Measurements from ENCODE around the gene KCNK7. TPM values are rescaled to one million over a fixed set of nuclear protein-coding genes. Genes with fewer than 3 reads are reported as not detected.

KCNK7 gene, protein sequence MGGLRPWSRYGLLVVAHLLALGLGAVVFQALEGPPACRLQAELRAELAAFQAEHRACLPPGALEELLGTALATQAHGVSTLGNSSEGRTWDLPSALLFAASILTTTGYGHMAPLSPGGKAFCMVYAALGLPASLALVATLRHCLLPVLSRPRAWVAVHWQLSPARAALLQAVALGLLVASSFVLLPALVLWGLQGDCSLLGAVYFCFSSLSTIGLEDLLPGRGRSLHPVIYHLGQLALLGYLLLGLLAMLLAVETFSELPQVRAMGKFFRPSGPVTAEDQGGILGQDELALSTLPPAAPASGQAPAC
- under 1 TPM; 0.34 to 0.46 TPM for total RNA-seq

- ChIA-PET CTCF (interaction anchor here (1.1 to 4.2 kb wide), 3 partner anchors 10 to 87 kb away, joined by 3 to 23 read pairs (median 3); partner anchors contain the start of gene FAM89B), POLR2A (interaction anchor here (0.6 to 1.8 kb wide), 2 partner anchors 9 to 482 kb away, joined by 3 to 6 read pairs; no protein-coding TSS in a partner anchor)
These were observed at the start of gene KCNK7 for GRCh38 chr11:65595543-65596281. TSS of gene KCNK7 (minus strand) at chr11:65595800. CDS start at chr11:65595772, 28 bp downstream.

- POLR2A ChIA-PET, result interaction anchor here (1.1 kb wide), 1 partner anchor 12 kb away, joined by 3 read pairs; no protein-coding TSS in a partner anchor
- CTCF ChIA-PET, result interaction anchor here (1.1 kb wide), 1 partner anchor 12 kb away, joined by 3 read pairs; no protein-coding TSS in a partner anchor
These were observed 49.2 kb upstream of the KCNK7 start for GRCh38 chr11:65644837-65645236.

- ChIA-PET POLR2A (interaction anchor here (1.1 kb wide), 1 partner anchor 11 kb away, joined by 3 read pairs; no protein-coding TSS in a partner anchor), CTCF (no interaction called here)
These were observed 48.4 kb upstream of the KCNK7 start for GRCh38 chr11:65643971-65644370.

GRCh38 chr11:65642014-65642671 lies 46.5 kb upstream of the KCNK7 start:
- CTCF ChIA-PET, result interaction anchor here (1.3 kb wide), 1 partner anchor 24 kb away, joined by 4 read pairs; no protein-coding TSS in a partner anchor
- POLR2A ChIA-PET, result interaction anchor here (3.7 to 6.3 kb wide), 2 partner anchors 10 to 21 kb away, joined by 17 to 39 read pairs; partner anchors contain the start of gene RELA

GRCh38 chr11:65641297-65642013 lies 45.9 kb upstream of the KCNK7 start:
- POLR2A ChIA-PET, result interaction anchor here (3.7 to 6.3 kb wide), 2 partner anchors 10 to 22 kb away, joined by 17 to 39 read pairs; partner anchors contain the start of gene RELA

GRCh38 chr11:65640483-65641296 lies 45.1 kb upstream of the KCNK7 start:
- ChIA-PET CTCF (interaction anchor here (0.6 to 1.4 kb wide), 4 partner anchors 9 to 71 kb away, joined by 3 to 5 read pairs (median 4); partner anchors contain the start of gene KAT5), POLR2A (interaction anchor here (0.5 to 6.3 kb wide), 4 partner anchors 11 to 239 kb away, joined by 4 to 39 read pairs (median 10); partner anchors contain the start of genes CTSW and RELA)

More at GRCh38 chr11:65641297-65642013, 45.9 kb upstream of the KCNK7 start:
- CTCF ChIA-PET, result interaction anchor here (1.3 to 1.4 kb wide), 3 partner anchors 8 to 70 kb away, joined by 4 to 5 read pairs (median 4); partner anchors contain the start of gene KAT5

DNA sequence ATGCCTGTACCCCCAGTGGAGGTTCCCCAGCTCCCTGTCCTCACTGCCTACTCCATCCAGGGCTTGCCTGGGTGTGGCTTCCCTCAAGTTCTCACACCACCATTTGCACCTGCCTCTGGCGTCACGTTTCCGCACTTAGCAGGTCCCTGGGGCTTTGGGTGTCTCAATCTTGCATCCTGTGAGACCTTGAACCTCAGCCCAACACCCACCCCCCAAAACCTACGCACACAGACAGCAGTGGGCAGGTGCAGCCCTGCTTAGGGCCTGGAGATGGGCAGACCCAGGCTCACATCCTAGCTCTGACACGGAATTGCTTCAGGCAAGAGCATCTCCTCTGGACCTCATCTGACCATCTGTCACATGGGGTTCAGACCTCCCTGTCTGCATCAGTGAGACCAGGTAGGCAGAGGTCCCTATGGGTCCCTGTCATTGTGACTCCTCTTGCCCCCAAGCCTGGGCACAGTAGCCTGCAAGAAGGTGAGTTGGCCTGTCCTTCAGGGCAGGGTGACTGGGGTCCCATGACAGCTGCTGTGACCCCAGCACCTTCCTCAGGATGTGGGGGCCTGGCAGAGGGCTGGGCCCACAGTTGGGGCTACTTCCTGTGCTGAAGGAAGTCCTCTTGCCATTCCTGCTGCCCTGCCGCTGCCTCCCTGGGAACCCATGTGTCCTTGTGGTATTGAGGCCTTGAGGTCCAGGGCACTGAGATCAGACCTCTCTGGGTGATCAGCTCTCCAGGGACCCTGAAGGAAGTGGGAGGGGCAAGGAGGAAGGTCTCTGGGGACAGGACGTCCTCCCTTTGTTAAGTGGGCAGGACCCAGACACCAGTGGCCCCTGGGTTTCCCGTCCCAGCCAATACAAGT lies 44.3 kb upstream of the KCNK7 start:
- POLR2A ChIA-PET, result interaction anchor here (0.5 to 6.3 kb wide), 4 partner anchors 12 to 240 kb away, joined by 4 to 39 read pairs (median 10); partner anchors contain the start of genes CTSW and RELA
- CTCF ChIA-PET, result interaction anchor here (0.6 to 1.9 kb wide), 8 partner anchors 8 to 220 kb away, joined by 3 to 5 read pairs (median 4); partner anchors contain the start of genes KAT5 and MUS81

DNA sequence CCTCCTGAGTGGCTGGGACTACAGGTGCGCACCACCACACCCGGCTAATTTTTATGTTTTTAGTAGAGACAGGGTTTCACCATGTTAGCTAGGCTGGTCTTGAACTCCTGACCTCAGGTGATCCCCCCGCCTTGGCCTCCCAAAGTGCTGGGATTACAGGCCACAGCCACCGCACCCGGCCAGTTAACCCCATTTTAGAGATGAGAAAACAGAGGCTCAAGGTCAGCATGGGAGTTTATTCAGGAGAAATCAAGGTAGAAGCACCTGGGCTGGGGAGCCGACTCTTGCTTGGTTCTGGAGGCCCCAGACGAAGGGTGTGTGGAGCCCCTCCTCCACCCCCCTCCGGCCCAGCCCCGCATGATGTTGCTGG lies 43.6 kb upstream of the KCNK7 start:
- ChIA-PET CTCF (interaction anchor here (0.7 to 2.0 kb wide), 9 partner anchors 12 to 221 kb away, joined by 3 to 6 read pairs (median 4); partner anchors contain the start of genes MAP3K11, MUS81 and PCNX3), POLR2A (interaction anchor here (1.3 to 6.3 kb wide), 3 partner anchors 13 to 24 kb away, joined by 3 to 39 read pairs (median 17); partner anchors contain the start of gene RELA)

- POLR2A ChIA-PET, result interaction anchor here (0.6 to 6.3 kb wide), 8 partner anchors 12 to 250 kb away, joined by 3 to 39 read pairs (median 3); partner anchors contain the start of genes FIBP and PCNX3
- CTCF ChIA-PET, result interaction anchor here (0.6 to 2.0 kb wide), 12 partner anchors 8 to 250 kb away, joined by 3 to 6 read pairs (median 4); partner anchors contain the start of genes FIBP, MAP3K11, MUS81 and PCNX3
These were observed 42.3 kb upstream of the KCNK7 start, which contains the start of gene SIPA1 for GRCh38 chr11:65637794-65638419. TSS of gene SIPA1 (plus strand) at chr11:65638101. CDS start at chr11:65640922, 2,821 bp downstream.

GRCh38 chr11:65637032-65637557 lies 41.5 kb upstream of the KCNK7 start:
- ChIA-PET POLR2A (interaction anchor here (0.6 to 6.3 kb wide), 4 partner anchors 15 to 111 kb away, joined by 3 to 39 read pairs (median 10); partner anchors contain the start of gene PCNX3), CTCF (interaction anchor here (0.9 to 2.0 kb wide), 5 partner anchors 8 to 71 kb away, joined by 3 to 6 read pairs (median 4); partner anchors contain the start of genes PCNX3 and RELA)

DNA sequence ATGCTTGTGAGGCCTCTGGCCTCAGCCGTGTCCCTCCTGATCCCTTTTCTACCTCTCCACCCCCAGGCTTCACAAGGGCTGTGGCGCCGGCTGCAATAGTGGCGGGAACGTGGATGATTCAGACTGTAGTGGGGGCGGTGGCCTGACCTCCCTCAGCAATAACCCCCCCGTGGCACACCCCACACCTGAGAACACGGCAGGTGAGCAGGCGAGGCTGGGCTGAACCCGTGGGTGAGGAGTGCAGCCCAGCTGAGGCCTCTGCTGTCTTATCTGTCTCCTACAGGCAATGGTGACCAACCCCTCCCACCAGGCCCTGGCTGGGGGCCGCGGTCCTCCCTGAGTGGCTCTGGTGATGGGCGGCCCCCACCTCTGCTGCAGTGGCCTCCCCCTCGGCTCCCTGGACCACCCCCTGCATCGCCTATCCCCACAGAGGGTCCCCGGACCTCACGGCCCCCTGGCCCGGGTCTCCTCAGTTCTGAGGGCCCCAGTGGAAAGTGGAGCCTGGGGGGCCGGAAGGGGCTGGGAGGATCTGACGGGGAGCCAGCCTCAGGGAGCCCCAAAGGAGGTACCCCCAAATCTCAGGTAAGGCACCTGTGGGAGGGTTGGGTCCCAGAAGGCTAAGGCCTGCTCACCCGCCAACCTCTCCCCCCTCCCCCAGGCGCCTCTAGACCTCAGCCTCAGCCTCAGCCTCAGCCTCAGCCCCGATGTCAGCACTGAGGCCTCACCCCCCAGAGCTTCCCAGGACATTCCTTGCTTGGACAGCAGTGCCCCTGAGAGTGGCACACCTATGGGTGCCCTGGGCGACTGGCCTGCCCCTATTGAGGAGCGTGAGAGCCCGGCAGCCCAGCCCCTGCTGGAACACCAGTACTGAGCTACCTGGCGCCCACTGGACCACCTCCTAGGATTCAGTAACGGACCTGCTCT lies 40.8 kb upstream of the KCNK7 start:
- ChIA-PET CTCF (no interaction called here), POLR2A (interaction anchor here (0.7 to 6.3 kb wide), 2 partner anchors 15 to 70 kb away, joined by 11 to 39 read pairs; no protein-coding TSS in a partner anchor)

DNA sequence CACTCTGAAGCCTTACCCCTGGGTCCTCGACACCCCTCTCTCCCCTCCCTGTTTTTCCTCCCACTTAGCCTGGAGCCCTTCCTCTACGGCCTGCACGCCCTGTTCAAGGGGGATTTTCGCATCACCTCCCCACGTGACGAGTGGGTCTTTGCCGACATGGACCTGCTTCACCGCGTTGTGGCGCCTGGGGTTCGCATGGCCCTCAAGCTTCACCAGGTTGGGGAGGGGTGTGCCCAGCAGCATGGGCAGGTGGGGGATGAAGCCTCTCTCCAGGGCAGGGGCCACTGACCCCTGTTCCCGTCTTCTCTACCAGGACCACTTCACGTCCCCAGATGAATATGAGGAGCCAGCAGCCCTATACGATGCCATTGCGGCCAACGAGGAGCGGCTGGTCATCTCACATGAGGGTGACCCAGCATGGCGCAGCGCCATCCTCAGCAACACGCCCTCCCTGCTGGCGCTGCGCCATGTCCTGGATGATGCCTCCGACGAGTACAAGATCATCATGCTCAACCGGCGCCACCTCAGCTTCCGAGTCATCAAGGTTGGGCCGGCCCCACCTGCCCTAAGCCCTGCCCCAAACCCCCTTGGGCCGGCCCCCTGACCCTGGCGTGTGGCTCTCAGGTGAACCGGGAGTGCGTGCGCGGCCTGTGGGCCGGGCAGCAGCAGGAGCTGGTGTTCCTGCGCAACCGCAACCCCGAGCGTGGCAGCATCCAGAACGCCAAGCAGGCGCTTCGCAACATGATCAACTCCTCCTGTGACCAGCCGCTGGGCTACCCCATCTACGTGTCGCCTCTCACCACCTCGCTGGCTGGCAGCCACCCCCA lies 39.5 kb upstream of the KCNK7 start:
- ChIA-PET CTCF (no interaction called here), POLR2A (no interaction called here)

DNA sequence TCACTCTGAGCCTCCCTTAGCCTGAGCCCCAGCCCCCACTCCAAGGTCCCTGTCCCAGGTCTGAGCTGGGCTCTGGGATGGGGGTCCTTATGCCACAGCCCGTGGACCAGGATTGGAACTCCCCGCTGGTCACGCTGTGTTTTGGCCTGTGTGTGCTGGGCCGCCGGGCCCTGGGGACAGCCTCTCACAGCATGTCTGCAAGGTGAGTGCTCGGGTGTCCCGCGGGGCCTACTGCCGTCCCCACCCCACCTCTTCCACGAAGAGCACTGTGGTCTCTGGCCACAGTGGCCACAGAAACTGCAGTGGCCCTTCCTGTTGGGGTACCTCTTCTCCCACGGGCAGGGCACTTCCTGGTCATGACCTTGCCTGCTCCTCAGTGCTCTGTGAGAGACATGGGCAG lies 38.8 kb upstream of the KCNK7 start:
- POLR2A ChIA-PET, result no interaction called here
- CTCF ChIA-PET, result no interaction called here

Data from activated CD8-positive, alpha-beta memory T cell treated with anti-CD3 and anti-CD28 coated beads for 36 hours (primary cell).